GM12801 (cell line): Measurements from ENCODE around the gene CCL21.

Experiments
- TF ChIP-seq, protein P1 (sequence below): IDR thresholded peaks from one replicate; pipeline ENCODE4 v1.5.1; 2011; ENCODE audit warnings: control low read depth; ENCODE audit not compliant: insufficient read length; ENCODE audit errors: extremely low read depth

CCL21 gene, protein sequence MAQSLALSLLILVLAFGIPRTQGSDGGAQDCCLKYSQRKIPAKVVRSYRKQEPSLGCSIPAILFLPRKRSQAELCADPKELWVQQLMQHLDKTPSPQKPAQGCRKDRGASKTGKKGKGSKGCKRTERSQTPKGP

DNA sequence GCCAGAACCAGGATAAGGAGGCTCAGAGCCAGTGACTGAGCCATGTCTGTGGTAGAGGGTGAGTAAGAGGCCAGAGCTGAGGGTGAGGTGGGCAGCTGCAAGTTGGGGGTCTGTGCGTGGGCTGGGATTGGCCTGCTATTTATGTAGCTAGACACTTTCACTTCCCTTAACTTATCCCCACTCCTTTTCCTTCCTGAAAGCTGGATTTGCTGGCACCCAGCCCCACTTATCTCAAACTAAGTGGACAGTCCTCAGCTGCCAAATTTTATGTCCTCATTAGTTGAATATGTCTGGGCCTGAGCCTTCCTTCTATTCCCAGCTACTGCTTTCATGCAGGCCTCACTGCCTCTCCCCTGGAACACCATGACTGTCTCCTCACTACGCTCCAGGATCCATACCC, at the start of gene CCL21:
CCL21 (minus strand) TSS at position 114 of the 400 bp plus-strand sequence; CDS start at position 44, 70 bp downstream.
- TF ChIP-seq, protein P1, sequence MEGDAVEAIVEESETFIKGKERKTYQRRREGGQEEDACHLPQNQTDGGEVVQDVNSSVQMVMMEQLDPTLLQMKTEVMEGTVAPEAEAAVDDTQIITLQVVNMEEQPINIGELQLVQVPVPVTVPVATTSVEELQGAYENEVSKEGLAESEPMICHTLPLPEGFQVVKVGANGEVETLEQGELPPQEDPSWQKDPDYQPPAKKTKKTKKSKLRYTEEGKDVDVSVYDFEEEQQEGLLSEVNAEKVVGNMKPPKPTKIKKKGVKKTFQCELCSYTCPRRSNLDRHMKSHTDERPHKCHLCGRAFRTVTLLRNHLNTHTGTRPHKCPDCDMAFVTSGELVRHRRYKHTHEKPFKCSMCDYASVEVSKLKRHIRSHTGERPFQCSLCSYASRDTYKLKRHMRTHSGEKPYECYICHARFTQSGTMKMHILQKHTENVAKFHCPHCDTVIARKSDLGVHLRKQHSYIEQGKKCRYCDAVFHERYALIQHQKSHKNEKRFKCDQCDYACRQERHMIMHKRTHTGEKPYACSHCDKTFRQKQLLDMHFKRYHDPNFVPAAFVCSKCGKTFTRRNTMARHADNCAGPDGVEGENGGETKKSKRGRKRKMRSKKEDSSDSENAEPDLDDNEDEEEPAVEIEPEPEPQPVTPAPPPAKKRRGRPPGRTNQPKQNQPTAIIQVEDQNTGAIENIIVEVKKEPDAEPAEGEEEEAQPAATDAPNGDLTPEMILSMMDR, result no peak

DNA sequence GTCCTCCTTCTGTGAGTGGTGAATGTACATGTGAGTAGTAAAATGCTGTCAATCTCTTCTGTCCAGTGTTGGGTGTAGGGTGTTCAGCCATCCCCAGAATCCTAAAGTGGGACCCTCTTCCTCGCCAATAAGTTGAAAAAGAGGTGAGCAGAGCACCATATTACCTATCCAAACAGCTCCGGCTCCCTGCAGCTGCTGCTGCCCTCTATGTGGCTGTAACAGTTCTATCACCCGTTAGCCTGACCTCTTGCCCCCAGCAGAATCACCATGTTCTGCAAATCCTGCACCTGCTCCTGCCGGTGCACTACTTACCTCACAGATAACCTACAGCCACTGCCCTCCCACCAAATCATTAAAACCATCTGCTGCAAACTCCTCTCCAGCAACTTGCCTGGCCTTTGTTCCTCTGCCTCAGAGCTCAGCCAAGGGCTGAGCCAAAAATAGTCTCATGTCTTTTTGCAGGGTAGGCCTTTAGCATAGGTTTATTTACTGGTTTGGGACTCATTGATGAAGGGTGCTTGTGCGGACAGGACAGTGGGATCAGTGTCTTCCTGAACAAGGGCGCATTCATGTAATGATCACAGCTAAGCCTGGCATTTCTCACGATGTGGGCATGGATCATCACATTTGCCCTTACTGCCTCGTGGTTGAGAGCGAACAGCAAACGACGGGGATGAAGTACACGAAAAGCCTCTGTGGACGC, 49.6 kb upstream of the CCL21 start:
- TF ChIP-seq, protein P1, result no peak

DNA sequence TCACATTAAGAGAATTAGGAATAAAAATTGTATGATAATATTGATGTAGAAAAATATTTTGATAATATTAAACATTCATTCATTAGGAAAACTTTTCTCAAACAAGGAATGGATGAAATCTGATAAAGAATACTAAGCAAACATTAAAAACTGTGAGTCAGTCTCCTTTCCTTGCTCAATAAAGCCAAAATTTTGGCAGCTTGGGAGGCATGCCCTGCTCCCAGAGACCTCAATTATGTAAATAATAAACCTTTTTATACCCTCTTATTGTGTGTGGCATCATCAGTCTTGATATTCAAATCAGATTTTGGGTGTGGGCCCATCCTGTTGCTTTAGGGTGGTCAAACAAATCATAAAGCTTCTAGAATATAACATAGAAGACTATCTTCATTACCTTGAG, 36.6 kb upstream of the CCL21 start:
- TF ChIP-seq, protein P1, result no peak

DNA sequence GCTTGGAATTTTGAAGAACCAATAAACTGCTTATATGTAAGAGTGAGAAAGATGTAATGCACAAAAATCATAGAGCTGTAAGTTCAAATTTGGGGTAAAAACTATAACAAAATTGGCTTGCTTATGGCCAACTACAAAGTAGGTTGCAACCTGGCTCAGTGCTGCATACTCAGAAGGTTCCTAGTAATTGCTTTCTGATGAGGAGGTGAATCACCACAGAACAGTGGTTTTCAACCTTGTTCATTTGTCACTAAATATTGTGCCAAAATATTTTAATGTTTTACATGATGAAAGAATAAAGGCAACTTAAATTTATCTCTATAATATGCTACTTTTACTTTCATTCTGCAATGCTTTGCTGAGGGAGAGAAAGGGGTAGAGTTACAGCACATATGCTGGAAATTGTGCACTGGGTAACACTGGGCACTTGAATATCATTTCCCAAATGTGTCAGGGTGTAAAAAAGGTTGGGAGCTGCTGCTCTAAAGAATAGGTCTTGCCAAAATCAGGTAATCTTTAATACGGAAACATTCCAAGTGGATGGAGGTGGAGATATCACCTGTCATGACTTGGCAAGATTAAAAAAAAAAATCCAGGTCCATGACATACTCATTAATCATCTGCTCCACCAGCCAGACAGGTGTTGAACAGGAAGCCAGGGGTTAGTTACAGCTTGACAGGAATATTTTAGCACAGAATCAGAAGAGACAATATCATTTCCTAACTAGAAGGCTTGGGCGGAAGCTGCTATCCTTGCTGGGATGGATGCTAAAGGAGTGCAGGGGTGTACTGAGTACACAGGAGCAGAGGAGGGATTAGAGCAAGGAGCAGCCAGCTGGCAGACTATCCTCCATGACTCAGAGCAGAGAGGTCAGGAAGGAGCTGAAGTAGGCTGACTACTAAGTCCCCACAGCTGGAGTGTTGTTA, 34.6 kb upstream of the CCL21 start:
- TF ChIP-seq, protein P1, result no peak

DNA sequence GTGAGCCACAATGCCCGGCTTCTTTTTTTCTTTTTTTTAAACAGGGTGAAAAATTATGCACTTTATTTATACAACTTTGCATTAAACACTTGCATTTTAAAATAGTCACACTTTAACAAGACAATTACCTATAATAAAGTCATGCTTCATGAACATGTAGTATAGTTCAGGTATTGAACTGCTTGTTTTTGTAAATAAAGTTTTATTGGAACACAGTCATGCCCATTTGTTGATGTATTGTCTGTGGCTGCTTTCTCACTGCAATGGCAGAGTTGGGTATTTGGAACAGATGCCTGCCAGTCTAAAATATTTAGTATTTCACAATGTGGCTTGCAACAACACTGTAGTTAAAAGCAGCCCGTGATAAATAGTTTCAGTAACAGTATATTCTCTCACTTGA, 32.8 kb upstream of the CCL21 start:
- TF ChIP-seq, protein P1, result no peak

DNA sequence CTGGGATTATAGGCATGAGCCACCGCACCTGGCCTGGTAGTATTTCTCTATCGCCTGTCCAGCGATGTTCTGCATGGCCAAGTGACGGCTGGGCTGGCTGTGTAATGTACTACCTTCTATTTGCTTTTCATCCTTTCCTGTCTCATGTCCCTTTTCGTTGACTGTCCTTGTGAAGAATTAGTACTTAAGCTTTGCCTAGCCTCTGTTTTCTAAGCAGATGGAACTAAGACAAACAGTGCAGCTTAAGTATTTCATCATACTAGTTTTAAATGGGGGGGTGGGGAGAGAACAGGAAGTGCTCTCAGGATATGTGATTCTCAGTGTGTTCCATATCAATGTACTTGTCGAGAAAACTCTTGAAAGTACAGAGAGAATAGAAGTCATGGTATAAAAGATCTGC, 31.7 kb upstream of the CCL21 start:
- TF ChIP-seq, protein P1, result no peak

DNA sequence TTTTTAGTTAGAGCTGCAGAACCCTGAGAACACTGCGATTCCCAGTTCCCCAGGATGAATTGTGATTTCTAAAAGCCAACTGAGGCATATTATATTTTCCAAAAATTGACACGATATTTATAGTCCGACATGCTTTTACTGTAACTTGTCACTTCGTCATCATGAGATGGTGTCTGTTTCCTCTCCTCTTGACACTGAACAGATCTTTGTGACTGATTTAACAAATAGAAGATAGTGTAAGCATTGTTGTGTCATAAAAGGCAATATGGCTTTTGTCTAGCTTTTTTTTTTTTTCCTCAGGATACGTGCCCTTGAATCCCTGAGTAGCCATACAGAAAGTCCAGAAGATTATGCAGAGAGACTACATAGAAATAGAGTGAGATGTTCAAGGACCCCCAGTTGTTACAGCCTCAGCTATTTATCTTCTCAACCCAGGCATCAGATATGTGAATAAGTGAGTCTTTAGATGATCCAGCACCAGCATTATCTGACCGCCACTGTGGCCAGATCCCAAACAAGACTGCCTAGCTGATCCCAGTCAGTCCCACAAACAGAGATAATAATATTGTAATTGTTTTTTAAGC, 27.8 kb upstream of the CCL21 start:
- TF ChIP-seq, protein P1, result no peak
